ENCODE data around the gene ULK4. TPM values are rescaled to one million over a fixed set of nuclear protein-coding genes. Genes with fewer than 3 reads are reported as not detected.

Gene ULK4
- total RNA-seq, 4 donors from 2014 or later, result 8.4 to 43.8 (median 20.8) TPM

DNA sequence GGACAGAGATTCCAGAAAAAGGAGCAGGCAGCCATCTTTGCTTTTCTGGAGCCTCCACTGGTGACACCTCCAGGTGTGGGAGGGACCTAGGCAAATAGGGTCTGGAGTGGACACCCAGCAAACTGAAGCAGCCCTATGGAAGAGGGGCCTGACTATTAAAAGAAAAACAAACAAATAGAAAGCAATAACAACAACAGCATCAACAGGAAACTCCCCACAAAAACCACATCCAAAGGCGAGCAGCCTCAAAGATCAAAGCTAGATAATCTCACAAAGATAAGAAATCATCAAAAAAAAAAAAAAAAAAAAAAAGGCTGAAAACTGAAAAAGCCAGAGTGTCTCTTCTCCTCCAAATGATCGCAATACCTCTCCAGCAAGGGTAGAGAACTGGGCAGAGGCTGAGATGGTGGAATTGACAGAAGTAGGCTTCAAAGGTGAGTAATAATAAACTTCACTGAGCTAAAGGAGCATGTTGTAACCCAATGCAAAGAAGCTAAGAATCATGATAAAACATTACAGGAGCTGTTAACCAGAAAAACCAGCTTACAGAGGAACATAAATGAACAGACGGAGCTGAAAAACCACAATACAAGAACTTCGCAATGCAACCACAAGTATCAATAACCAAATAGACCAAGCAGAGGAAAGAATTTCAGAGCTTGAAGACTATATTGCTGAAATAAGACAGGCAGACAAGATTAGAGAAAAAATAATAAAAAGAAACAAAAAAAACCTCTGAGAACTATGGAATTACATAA, 537.2 kb downstream of the ULK4 start:
- H3K36me3 ChIP-seq, result no peaks in the 10 kb centered on the region
- no peaks in the 10 kb centered on the region for H3K4me1 ChIP-seq
- no peak for TF ChIP-seq POLR2A (IDR thresholded peaks at IDR 0.05)
- TF ChIP-seq, protein P1, sequence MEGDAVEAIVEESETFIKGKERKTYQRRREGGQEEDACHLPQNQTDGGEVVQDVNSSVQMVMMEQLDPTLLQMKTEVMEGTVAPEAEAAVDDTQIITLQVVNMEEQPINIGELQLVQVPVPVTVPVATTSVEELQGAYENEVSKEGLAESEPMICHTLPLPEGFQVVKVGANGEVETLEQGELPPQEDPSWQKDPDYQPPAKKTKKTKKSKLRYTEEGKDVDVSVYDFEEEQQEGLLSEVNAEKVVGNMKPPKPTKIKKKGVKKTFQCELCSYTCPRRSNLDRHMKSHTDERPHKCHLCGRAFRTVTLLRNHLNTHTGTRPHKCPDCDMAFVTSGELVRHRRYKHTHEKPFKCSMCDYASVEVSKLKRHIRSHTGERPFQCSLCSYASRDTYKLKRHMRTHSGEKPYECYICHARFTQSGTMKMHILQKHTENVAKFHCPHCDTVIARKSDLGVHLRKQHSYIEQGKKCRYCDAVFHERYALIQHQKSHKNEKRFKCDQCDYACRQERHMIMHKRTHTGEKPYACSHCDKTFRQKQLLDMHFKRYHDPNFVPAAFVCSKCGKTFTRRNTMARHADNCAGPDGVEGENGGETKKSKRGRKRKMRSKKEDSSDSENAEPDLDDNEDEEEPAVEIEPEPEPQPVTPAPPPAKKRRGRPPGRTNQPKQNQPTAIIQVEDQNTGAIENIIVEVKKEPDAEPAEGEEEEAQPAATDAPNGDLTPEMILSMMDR (IDR thresholded peaks at IDR 0.05), result no peak
- H3K27me3 ChIP-seq, result no peaks in the 10 kb centered on the region
- no peak overlapping the region for H3K27ac ChIP-seq
- DNase-seq, result no peak
- H3K4me3 ChIP-seq, result no peak overlapping the region
- H3K9me3 ChIP-seq, result no peaks in the 10 kb centered on the region

DNA sequence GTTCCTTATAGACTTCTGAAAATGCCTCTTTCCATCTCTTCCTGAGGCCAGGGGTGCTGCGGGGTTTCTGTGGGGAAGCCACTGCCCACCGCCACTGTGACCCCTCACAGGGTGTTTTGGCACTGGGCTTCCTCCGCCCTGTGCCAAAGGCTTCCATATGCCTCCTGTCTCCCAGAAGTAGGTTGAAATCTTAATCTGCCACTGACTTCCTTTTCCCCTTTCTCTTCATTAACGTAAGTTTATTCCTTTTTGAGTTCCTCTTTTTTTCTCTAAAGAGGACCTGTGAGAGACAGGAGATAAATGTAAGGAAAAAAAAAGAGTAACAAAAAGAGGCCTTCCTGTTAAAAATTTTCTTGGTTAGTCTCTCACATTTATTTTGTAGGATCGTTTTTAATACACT, 542.1 kb downstream of the ULK4 start:
- Histone ChIP-seq H3K36me3 (no peaks in the 10 kb centered on the region), H3K9me3 (no peaks in the 10 kb centered on the region), H3K27me3 (no peaks in the 10 kb centered on the region), H3K4me3 (no peak overlapping the region), H3K27ac (no peak overlapping the region), H3K4me1 (no peaks in the 10 kb centered on the region)
- TF ChIP-seq, protein P1 (IDR thresholded peaks at IDR 0.05), result no peak
- no peak for TF ChIP-seq POLR2A (IDR thresholded peaks at IDR 0.05)
- no peak for DNase-seq

DNA sequence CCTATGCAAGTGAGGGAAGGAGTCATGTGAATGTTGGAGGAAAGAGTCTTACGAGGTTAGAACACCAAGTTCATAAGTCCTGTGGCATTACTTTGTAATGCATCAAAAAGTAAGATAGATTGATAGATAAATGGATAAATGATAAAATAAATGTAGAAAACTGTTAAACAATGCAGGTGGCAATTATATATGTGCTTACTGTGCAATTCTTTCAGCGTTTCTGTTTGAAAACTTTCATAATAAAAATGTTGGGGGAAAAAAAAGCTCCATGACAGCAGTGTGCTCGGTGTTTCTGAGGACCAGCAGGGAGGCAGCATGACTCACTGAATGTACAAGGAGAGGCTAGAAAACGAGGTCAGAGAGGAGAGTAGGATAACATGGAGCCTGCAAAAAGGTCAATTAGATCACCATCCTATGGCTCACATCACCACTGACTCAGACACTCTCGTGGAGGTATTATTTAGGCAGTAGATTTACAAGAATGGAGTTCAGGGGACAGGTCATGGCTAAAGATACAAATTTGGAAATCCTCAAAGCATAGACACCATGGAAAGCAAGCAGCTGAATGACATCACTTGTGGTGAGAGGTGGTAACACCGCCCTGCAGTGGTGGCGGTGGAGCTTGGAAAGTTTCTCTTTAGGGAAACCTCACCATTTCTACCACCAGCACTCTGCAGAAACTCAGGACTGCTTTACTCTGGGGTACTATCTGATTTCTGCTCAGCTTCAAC, 542.8 kb downstream of the ULK4 start:
- no peak overlapping the region for H3K4me3 ChIP-seq
- TF ChIP-seq POLR2A (IDR thresholded peaks at IDR 0.05), result no peak
- TF ChIP-seq, protein P1 (IDR thresholded peaks at IDR 0.05), result no peak
- no peaks in the 10 kb centered on the region for H3K27me3 ChIP-seq
- H3K4me1 ChIP-seq, result no peaks in the 10 kb centered on the region
- DNase-seq, result no peak
- H3K36me3 ChIP-seq, result no peaks in the 10 kb centered on the region
- H3K27ac ChIP-seq, result no peak overlapping the region
- H3K9me3 ChIP-seq, result no peaks in the 10 kb centered on the region

DNA sequence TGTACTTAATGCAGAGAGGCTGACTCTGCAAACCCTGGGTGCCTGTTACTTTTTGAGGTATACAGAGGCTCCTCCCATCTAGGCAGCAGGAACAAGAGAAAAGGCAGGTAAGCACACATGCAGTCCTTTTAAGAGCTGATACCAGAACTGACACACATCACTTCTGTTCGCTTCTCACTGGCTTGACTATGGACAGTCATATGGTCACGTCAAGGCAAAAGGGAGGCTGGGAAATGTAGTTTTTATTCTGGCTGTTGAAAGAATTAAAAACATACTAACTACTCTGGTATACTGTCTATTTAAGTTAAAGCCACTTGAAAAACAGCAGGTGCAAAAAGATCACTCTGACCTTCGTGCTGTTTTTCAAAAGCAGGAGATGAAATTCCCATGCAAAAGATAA, 544.3 kb downstream of the ULK4 start:
- TF ChIP-seq, protein P1 (IDR thresholded peaks at IDR 0.05), result no peak
- TF ChIP-seq POLR2A (IDR thresholded peaks at IDR 0.05), result no peak
- H3K27ac ChIP-seq, result no peak overlapping the region
- H3K9me3 ChIP-seq, result no peaks in the 10 kb centered on the region
- H3K36me3 ChIP-seq, result no peaks in the 10 kb centered on the region
- no peaks in the 10 kb centered on the region for H3K27me3 ChIP-seq
- DNase-seq, result no peak
- no peaks in the 10 kb centered on the region for H3K4me1 ChIP-seq
- H3K4me3 ChIP-seq, result no peak overlapping the region

DNA sequence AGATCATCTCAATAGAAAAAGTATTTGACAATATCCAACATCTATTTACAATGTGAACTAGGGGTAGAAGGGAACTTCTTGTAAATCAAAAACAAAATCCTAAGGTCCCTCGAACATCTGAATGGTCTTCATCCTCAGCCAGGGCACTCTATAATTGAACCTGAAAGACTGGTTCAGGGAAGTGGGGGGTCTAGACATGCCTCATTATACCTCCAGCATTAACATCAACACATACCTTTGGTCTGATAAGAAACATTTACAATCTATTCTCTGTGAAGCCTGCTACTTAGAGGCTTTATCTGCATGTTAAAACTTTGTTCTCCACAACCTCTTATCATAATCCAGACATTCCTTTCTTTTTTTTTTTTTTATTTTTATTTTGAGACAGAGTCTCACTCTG, 550.8 kb downstream of the ULK4 start:
- no peaks in the 10 kb centered on the region for H3K4me1 ChIP-seq
- no peaks in the 10 kb centered on the region for H3K36me3 ChIP-seq
- no peak overlapping the region for H3K4me3 ChIP-seq
- H3K9me3 ChIP-seq, result no peaks in the 10 kb centered on the region
- H3K27me3 ChIP-seq, result no peaks in the 10 kb centered on the region
- H3K27ac ChIP-seq, result no peak overlapping the region
- no peak for TF ChIP-seq POLR2A (IDR thresholded peaks at IDR 0.05)
- TF ChIP-seq, protein P1 (IDR thresholded peaks at IDR 0.05), result no peak
- DNase-seq, result no peak
